Gastrocnemius medialis (tissue), 4 donors: ENCODE measurements around the gene ST8SIA1.

ENCODE experiments used
- CTCF ChIP-seq, 5 experiments: fragments of 450-650 bp in 3 of 5; fragments of 200-600 bp in 2 of 5; sonication (generic) in 2 of 5; IDR thresholded peaks in 4 of 5; conservative IDR thresholded peaks in 1 of 5; 1 replicate in 4 of 5; 2 replicates in 1 of 5; pipeline ENCODE4 v1.5.1; 2016 to 2019; ENCODE audit warnings: antibody characterized with exemption in 5 of 5, mild to moderate bottlenecking in 3 of 5, moderate library complexity in 3 of 5
- POLR2A ChIP-seq, 2 donors: fragments of 450-650 bp; IDR thresholded peaks; one replicate each; pipeline ENCODE4 v1.6.1; 2017; ENCODE audit warnings: antibody characterized with exemption in 2 of 2, mild to moderate bottlenecking in 2 of 2, moderate library complexity in 2 of 2

- no peak for TF ChIP-seq CTCF (IDR thresholded peaks at IDR 0.05 in 4 of 5, conservative IDR thresholded peaks at IDR 0.05 in 1 of 5)
- no peak for TF ChIP-seq POLR2A (IDR thresholded peaks at IDR 0.05)
Observed at GRCh38 chr12:22307811-22308210, 26.7 kb downstream of the ST8SIA1 start.
